GM23338 (cell line): ENCODE results near the gene RNF152. TPM values are rescaled to one million over a fixed set of nuclear protein-coding genes. Genes with fewer than 3 reads are reported as not detected.

ENCODE experiments used
- ATAC-seq: fragments of 200-7000 bp; cut with Tn5 transposase; 3 replicates; pipeline ENCODE4 v1.9.1; 2020
- DNase-seq: peaks from one replicate; pipeline ENCODE4 v3.0.0-alpha.2; 2015; ENCODE audit warnings: low spot score
- H2AFZ ChIP-seq: fragments of 200-600 bp; sonication (generic); 2 replicates; pipeline ENCODE4 v1.8.0; 2016; ENCODE audit warnings: antibody characterized with exemption, mild to moderate bottlenecking, moderate library complexity
- H3F3A ChIP-seq: fragments of 200-600 bp; sonication (generic); replicated peaks from 2 replicates; pipeline ENCODE4 v1.8.0; 2017; ENCODE audit warnings: antibody characterized with exemption, mixed run types, low read depth
- H3K27ac ChIP-seq: fragments of 200-600 bp; sonication (generic); 2 replicates; pipeline ENCODE4 v1.6.1; 2016; ENCODE audit warnings: low read depth
- H3K27me3 ChIP-seq: fragments of 200-600 bp; sonication (generic); 2 replicates; pipeline ENCODE4 v1.8.0; 2016; ENCODE audit warnings: mild to moderate bottlenecking, mixed run types, moderate library complexity; ENCODE audit not compliant: insufficient read depth
- H3K36me3 ChIP-seq: fragments of 200-600 bp; sonication (generic); 2 replicates; pipeline ENCODE4 v1.8.0; 2016; ENCODE audit warnings: mild to moderate bottlenecking; ENCODE audit not compliant: insufficient read depth
- H3K4me1 ChIP-seq: fragments of 200-600 bp; sonication (generic); 2 replicates; pipeline ENCODE4 v1.8.0; 2016; ENCODE audit warnings: mild to moderate bottlenecking, moderate library complexity; ENCODE audit not compliant: insufficient read depth
- H3K4me2 ChIP-seq: fragments of 200-600 bp; sonication (generic); 2 replicates; pipeline ENCODE4 v1.7.1; 2017; ENCODE audit warnings: mixed run types
- H3K4me3 ChIP-seq: fragments of 200-600 bp; sonication (generic); 2 replicates; pipeline ENCODE4 v1.6.1; 2016; ENCODE audit warnings: mixed run types
- H3K79me2 ChIP-seq: fragments of 200-600 bp; sonication (generic); replicated peaks from 2 replicates; pipeline ENCODE4 v1.8.0; 2017; ENCODE audit warnings: mild to moderate bottlenecking; ENCODE audit not compliant: insufficient read depth
- H3K9me2 ChIP-seq: fragments of 200-600 bp; sonication (generic); 2 replicates; pipeline ENCODE4 v1.8.0; 2017; ENCODE audit not compliant: insufficient read depth
- H4K20me1 ChIP-seq: fragments of 200-600 bp; sonication (generic); replicated peaks from 2 replicates; pipeline ENCODE4 v1.8.0; 2017; ENCODE audit warnings: mild to moderate bottlenecking; ENCODE audit not compliant: insufficient read depth
- H3K27ac Mint-ChIP-seq: 2 replicates; pipeline ENCODE4 v1.8.0; 2020; ENCODE audit warnings: inconsistent platforms, mild to moderate bottlenecking, moderate library complexity, mixed read lengths
- H3K27me3 Mint-ChIP-seq: 3 replicates; pipeline ENCODE4 v1.8.0; 2022; ENCODE audit warnings: low read depth, mild to moderate bottlenecking, moderate library complexity, mixed read lengths, inconsistent platforms; ENCODE audit not compliant: insufficient read depth, poor library complexity
- H3K36me3 Mint-ChIP-seq: 3 replicates; pipeline ENCODE4 v1.8.0; 2021; ENCODE audit warnings: low read depth, mild to moderate bottlenecking, inconsistent platforms, moderate library complexity, mixed read lengths
- H3K4me1 Mint-ChIP-seq: 3 replicates; pipeline ENCODE4 v1.8.0; 2020; ENCODE audit warnings: mild to moderate bottlenecking, inconsistent platforms, mixed read lengths
- H3K4me3 Mint-ChIP-seq: 3 replicates; pipeline ENCODE4 v1.8.0; 2021; ENCODE audit warnings: moderate library complexity, mild to moderate bottlenecking, inconsistent platforms, mixed read lengths
- H3K9me3 Mint-ChIP-seq: 3 replicates; pipeline ENCODE4 v1.8.0; 2020; ENCODE audit warnings: moderate library complexity, mild to moderate bottlenecking, inconsistent platforms, mixed read lengths
- CREB1 ChIP-seq: fragments of 250-450 bp; sonication (Bioruptor Pico); IDR thresholded peaks from 2 replicates; pipeline ENCODE4 v1.5.0; 2020; ENCODE audit warnings: low read depth, mild to moderate bottlenecking, moderate library complexity
- CTCF ChIP-seq, 2 experiments: fragments of 200-600 bp in 1 of 2; sonication (generic) in 1 of 2; conservative IDR thresholded peaks; 2 replicates each; pipeline versions ENCODE4 v1.5.1 to v1.6.1; 2016 to 2017; ENCODE audit warnings: antibody characterized with exemption in 2 of 2, low read depth in 2 of 2, mild to moderate bottlenecking in 2 of 2, moderate library complexity in 1 of 2
- ETS1 ChIP-seq: IDR thresholded peaks from 2 replicates; pipeline ENCODE4 v1.6.1; 2016; ENCODE audit warnings: antibody characterized with exemption
- EZH2phosphoT487 ChIP-seq: fragments of 200-600 bp; sonication (generic); IDR thresholded peaks from one replicate; pipeline ENCODE4 v1.8.1; 2018; ENCODE audit warnings: antibody characterized with exemption; ENCODE audit not compliant: unreplicated experiment
- NANOG ChIP-seq: IDR thresholded peaks from 2 replicates; pipeline ENCODE4 v1.6.1; 2016; ENCODE audit warnings: antibody characterized with exemption, borderline replicate concordance
- POLR2AphosphoS5 ChIP-seq: IDR thresholded peaks from 2 replicates; pipeline ENCODE4 v1.6.1; 2016; ENCODE audit warnings: antibody characterized with exemption, low read depth
- STAT1 ChIP-seq: IDR thresholded peaks from one replicate; pipeline ENCODE4 v1.6.1; 2016; ENCODE audit warnings: antibody characterized with exemption; ENCODE audit not compliant: unreplicated experiment
- ZNF114 ChIP-seq: fragments of 250-450 bp; sonication (Bioruptor Pico); IDR thresholded peaks from 2 replicates; pipeline ENCODE4 v1.5.0; 2020; ENCODE audit warnings: mild to moderate bottlenecking, moderate library complexity
- ZNF462 ChIP-seq: fragments of 250-450 bp; sonication (Bioruptor Pico); IDR thresholded peaks from 2 replicates; pipeline ENCODE4 v1.5.0; 2020; ENCODE audit warnings: mild to moderate bottlenecking, moderate library complexity
- polyA plus RNA-seq: library from polyadenylated mRNA; unstranded; fragments of >200 nt; fragmentation: Nextera tagmentation; extraction: Ambion mirVana; gene quantifications from 2 replicates; pipeline ENCODE4 v1.2.1, GENCODE V29; 2016
- total RNA-seq: library from RNA; depleted of rRNA; stranded (reverse); fragments of >200 nt; shearing (Covaris generic); gene quantifications from 2 replicates; pipeline ENCODE4 v1.2.3, GENCODE V29; 2014

The RNF152 gene
- total and polyA plus RNA-seq, 2 experiments from 2014 or later = 1.2 to 2.9 TPM

- TF ChIP-seq CREB1 (CRISPR knock-in tag) (no peak), STAT1 (no peak), POLR2AphosphoS5 (no peak), ZNF114 (CRISPR knock-in tag) (no peak), CTCF (conservative IDR thresholded peaks at IDR 0.05; ENCODE audit: low read depth in 2 of 2) (no peak), EZH2phosphoT487 (no peak), ETS1 (no peak), NANOG (no peak)
Measured at GRCh38 chr18:61825386-61825785, 67.4 kb downstream of the RNF152 start (continued).

- H3K27ac Mint-ChIP-seq = no peak overlapping the region
- Histone ChIP-seq H3K36me3 (no peaks in the 10 kb centered on the region), H3K9me2 (peaks cover 5% of the 10 kb centered on the region), H3K27ac (no peak overlapping the region), H3K4me2 (no peak overlapping the region), H3K4me3 (no peak overlapping the region), H3F3A (no peaks in the 10 kb centered on the region), H4K20me1 (no peaks in the 10 kb centered on the region; the same call in 1 of the 2 replicates), H3K79me2 (no peaks in the 10 kb centered on the region), H2AFZ (no peak overlapping the region), H3K4me1 (no peaks in the 10 kb centered on the region), H3K27me3 (no peaks in the 10 kb centered on the region)
- no peaks in the 10 kb centered on the region for H3K9me3 Mint-ChIP-seq
- ATAC-seq = no peak
- H3K36me3 Mint-ChIP-seq = no peaks in the 10 kb centered on the region; the same call in 2 of the 3 replicates
- H3K4me1 Mint-ChIP-seq = peaks cover 12% of the 10 kb centered on the region; the same call in 2 of the 3 replicates
- DNase-seq = no peak
- H3K27me3 Mint-ChIP-seq = peaks cover 2% of the 10 kb centered on the region
- no peak overlapping the region for H3K4me3 Mint-ChIP-seq
- no peak for TF ChIP-seq ZNF114 (CRISPR knock-in tag)
- no peak for TF ChIP-seq ZNF462 (CRISPR knock-in tag)
- TF ChIP-seq ETS1 = no peak
- TF ChIP-seq CREB1 (CRISPR knock-in tag) = no peak
Measured at GRCh38 chr18:61824733-61825363, 68.0 kb downstream of the RNF152 start.
